IPS DF 19.7 (cell line): ENCODE measurements around the gene UBA52.
A peak's percentile ranks its signal among the peaks of the same experiment; 100 is the strongest.

Experiments
- DNase-seq: peaks from one replicate; pipeline ENCODE4 v3.0.0-alpha.2; 2013; ENCODE audit warnings: low read depth, low spot score

UBA52 gene

DNA sequence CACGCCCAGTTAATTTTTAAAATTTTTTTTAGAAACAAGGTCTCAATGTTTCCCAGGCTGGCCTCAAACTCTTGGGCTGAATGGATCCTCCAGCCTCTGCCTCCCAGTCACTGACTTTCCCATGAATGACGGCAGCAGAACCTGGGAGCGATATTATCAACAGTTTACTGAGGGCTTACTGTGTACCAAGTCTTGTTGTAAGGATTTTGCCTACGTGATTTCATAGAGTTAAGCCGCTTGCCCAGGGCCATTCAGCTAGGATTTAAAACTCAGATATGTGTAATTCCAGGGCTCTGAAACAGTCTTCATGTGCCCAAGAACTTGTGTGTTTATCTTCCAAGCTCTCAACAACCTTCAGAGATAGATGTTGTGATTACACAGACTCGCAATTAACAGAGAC, 20.0 kb upstream of the UBA52 start:
- DNase-seq: no peak

DNA sequence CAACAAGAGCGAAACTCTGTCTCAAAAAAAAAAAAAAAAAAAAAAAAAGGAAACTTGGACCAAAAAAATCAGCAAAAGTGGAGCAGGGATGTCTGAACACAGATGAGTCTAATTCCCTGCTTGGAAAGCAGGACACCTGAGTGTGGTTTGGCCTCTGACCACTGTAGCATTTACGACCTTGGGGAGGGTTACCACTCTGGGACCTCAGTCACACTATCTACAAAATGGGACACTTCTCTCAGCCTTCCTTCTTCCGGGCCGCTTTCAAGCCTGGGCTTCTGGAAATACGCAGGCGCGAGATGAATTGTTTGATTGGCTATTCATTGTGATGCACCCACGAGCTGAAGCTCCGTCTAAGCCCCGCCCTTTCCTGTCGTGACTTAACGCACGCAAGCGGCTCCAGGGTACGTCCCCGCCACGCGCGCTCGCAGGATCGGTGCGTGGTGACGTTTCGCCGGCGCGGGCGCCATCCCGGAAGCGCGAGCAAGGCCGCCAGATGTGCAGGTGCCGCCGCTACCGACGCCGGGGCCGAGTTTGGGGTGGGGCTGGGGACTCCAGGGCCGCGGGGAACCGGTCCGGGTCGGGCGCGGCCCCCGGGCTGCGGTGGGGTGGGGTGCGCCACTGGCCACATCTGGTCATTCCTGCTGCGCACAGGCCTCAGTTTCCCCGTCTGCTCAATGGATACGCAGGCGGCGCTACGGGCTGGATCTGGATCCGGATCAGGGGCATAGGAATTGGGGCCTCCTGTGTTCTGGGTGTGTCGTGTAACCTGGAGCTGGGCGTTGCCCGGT, 14.1 kb upstream of the UBA52 start, which contains the start of gene KXD1:
KXD1 (plus strand) TSS at position 460 of the 791 bp plus-strand sequence. CDS start 4,187 bp downstream, outside the sequence.
- DNase-seq: peak; percentile 94

DNA sequence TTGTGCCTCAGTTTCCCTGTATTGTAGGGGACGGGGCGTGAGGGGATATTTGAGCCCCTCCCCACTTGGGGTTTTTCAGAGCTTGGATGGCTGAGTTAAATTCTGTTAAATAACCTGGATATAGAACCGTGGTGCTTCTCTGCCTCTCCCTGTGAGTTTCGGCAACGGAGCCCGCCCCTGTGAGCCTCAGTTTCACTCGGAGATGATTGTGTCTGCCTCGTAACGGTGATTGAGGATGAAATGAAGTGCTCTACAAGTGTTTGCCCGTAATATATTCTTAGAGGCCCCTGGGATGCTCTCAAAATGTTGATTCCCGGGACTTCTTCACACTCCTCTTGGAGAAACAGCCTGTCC, 13.5 kb upstream of the UBA52 start:
- no peak for DNase-seq

DNA sequence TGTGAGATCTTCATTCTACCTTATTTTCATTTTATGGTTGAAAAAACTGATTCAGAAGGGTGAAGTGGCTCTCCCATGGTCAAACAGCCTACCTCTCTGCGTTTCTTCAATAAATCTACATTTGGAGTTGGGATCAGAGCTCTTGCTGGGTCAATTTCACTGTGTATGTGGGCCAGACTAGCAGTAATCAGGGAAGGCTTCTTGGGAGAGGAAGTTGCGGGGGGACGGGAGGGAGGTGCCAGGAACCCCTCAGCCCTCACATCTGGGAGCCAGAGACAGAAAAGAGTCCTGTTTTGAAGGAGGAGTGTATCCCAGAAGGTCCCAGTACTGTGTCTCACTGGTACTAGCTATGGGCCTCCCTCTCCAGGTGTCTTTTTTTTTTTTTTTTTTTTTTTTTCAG, 13.1 kb upstream of the UBA52 start:
- no peak for DNase-seq

DNA sequence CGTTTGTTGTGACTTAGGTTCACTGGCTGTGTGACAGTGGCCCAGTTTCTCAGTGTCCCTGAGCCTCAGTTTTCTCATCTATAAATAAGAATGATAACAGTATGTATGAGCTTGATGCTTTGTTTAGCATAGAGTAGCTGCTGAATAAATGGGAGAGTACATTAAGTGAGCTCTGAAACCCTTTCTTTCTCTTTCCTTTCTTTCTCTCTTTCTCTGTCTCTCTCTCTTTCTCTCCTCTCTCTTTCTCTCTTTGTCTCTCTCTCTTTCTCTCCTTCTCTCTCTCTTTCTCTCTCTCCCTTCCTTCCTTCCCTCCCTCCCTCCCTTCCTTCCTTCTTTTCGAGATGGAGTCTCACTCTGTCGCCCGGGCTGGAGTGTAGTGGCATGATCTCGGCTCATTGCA, 12.0 kb upstream of the UBA52 start:
- no peak for DNase-seq

DNA sequence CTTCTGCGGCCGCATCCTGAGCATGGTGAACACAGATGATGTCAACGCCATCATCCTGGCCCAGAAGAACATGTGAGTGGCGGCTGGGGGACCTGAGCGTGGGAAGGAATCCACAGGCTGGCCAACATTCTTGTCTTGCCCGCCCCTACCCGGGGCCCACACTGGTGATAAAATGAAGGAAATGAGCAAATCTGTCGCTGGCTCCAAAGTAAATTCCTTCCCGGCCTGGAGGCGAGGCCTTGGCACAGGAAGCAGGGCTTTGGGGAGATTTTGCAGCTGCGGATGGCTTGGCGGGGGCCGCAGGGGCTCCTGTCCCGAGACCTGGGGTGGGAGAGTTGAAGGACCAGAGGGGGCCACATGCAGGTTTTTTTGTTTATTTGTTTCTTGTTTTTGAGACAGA, 9.6 kb upstream of the UBA52 start:
- no peak for DNase-seq

DNA sequence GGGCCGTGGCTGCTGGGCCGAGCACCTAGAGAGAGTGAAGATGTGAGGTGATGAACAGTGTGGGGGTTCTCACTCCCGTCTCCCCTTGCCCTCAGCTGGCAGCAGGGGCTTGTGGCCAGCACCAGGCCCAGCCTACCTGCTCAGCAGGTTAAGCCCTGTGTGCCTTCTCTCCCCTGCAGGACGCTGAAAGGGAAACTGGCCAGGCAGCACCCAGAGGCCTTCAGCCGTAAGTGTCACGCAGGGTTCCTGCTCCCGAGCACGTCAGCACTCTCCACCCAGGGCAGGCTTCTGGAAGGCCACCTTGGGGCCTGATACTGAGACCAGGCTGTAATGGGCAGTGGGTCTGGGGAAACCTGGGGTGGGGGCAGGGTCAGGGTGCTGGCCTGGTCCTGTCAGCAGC, 4.7 kb upstream of the UBA52 start:
- DNase-seq: no peak

DNA sequence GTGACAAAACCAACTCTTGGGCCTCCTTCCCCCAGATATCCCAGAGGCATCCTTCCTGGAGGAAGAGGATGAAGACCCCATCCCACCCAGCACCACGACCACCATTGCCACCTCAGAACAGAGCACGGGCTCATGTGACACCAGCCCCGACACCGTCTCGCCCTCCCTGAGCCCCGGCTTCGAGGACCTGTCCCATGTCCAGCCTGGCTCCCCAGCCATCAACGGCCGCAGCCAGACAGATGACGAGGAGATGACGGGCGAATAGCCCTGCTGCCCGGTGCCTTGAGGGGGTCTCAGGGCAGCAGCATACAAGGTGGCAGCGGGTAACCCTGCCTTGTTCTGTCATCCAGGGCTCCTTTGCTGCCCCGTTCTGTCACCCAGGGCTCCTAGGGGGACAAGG, 3.3 kb upstream of the UBA52 start:
- DNase-seq: no peak

DNA sequence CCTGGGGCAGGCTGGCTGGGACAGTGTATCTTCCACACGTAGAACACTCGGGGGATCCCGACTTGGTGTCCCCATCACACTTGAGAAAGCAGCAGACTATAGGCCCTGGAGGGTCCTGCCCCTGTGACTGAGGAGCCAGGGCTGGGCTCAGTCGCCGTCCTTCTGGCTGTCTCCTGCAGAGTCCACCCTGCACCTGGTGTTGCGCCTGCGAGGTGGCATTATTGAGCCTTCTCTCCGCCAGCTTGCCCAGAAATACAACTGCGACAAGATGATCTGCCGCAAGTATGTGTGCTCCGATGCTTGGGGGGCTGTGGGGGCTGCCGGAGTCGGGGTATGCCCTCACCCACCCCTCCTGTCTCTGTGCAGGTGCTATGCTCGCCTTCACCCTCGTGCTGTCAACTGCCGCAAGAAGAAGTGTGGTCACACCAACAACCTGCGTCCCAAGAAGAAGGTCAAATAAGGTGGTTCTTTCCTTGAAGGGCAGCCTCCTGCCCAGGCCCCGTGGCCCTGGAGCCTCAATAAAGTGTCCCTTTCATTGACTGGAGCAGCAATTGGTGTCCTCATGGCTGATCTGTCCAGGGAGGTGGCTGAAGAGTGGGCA, 3.1 kb downstream of the UBA52 start:
- DNase-seq: no peak

DNA sequence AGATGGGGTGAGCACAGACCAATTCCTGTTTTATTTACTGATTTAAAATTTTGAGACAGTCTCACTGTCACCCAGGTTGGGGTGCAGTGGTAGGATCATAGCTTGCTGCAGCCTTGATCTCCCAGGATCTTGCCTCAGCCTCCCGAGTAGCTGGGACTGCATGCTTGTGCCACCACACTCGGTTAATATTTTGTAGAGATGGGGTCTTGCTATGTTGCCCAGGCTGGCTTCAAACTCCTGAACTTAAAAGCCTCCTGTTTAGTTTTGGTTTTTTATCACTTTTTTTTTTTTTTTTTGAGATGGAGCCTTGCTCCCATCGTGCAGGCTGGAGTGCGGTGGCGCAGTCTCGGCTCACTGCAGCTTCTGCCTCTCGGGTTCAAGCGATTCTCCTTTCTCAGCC, 4.7 kb downstream of the UBA52 start:
- no peak for DNase-seq

DNA sequence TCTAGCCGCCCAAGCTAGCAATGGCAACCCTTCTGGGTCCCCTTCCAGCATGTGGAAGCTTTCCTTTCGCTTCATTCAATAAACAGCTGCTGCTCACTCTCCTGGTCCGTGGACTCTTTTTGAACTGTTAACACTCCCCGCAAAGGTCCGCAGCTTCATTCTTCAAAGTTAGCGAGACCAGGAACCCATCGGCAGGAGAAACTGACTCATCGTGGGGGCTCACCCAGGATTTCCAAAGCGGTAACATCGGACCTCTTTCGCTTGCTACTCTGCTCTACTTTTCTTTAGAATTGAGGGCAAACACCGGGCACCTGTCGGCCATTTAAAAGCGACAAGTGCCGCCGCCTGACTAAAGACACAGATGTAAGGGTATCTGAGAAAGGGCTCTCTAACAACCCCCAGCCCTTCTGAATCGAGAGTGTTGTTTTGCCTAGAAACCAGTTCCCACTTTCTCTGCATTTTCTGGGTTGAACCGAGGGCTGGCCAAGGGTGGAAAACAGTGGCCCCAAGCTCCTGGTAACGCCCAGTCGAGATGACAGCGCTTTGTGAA, 5.8 kb downstream of the UBA52 start:
- DNase-seq: no peak

DNA sequence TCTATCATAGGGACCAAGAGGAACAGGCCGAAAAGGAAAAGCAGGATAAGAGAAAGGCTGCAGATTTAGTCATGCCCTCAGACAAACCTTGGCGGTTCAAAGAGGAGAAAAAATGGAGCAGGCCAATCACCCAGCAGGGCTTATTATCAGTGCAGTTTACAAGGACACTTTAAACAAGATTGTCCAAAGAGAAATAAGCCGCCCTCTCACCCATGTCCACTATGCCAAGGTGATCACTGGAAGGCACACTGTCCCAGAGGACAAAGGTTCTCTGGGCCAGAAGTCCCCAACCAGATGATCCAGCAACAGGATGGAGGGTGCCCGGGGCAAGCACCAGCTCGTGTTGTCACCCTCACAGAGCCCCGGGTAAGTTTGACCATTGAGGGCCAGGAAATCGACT, 8.7 kb downstream of the UBA52 start:
- DNase-seq: no peak

DNA sequence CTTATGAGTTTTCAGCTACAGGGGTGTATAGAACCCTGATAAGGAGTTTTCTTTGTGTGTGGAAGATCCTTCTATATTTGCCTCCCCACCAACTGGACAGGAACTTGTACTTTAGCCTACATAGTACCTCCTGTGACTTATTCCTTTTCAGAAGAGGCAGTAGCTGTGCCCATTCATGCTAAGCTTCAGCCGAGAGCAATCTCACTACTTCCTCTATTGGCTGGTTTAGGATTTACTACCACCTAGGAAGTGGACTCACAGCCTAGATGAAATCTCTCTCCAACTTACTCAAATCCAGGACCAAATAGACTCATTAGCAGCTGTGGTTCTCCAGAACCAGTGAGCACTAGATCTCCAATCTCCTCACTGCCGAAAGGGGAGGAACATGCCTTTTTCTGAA, 14.6 kb downstream of the UBA52 start:
- no peak for DNase-seq

DNA sequence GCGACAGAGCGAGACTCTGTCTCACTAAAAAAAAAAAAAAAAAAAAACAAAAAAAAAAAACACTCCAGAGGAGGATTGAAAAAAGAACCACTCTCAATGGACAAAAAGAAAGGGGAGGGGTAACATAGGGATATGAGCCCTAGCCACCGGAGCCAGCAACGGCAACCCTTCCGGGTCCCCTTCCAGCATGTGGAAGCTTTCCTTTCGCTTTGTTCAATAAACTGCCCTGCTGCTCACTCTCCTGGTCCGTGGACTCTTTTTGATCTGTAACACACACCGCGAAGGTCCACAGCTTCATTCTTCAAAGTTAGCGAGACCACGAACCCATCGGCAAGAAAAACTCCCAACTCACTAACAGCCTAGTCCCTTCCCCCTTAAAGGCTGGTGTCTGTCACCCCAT, 15.9 kb downstream of the UBA52 start:
- no peak for DNase-seq

DNA sequence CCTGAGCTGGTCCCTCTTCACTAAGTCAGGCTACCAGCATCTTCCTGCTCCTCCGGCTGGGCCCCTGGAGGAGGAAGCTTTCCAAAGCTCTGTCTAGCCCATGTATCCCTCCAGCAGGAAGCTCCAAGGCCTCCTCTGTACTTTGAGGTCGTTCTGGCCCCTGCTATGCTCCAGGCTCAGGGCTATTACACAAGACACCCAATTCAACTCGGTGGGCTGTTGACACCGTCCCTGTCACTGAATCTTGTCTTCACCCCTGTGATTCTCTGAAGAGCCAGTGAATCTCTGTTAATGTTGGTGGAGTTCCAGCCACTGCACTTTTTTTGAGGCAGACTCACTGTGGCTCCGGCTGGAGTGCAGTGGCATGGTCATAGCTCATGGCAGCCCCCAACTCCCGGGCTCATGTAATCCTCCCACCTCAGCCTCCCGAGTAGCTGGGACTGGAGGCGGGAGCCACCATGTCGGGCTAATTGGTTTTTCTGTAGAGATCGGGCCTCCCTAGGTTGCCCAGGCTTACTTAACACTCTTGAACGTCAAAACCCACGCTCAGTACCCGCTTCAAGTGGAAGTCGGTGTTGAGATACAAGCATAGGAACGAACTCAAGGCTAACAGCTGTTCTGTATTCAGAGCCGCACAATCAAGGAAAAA, 16.4 kb downstream of the UBA52 start:
- no peak for DNase-seq

DNA sequence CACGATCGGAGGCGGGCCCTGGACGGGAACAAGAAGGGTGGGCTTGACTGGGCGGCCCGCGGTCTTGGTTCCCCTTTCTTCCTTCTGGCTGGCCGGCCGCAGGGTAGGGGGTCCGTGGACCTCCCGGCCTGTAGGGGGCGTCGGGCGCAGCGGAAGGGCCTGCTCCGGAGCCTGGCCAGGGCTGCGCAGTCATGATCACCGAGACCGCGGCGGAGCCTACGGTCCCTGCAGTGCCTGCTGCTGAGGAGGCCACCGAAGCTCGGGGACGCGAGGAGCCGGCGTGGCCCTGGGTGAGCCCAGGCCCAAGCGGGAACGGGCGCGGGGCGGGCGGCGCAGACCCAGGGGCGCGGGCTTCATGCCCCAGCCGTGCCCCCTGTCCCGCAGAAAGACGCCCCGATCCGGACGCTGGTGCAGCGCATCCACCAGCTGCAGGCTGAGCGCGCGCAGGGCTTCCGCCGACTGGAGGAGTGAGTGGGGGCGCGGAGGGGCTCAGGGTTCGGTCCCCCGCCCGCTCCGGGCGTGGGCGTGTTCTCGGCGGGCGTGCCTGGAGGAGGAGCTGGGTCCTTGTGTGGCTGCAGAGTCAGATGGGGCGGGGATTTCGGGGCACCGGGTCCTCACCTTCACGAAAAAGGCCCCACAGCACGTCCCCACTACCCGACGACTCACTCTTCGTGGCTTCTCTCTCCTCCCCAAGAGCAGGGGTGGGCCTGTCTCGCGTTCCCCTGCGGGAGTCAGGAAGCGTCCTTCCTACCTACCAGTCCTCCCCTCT, 17.1 kb downstream of the UBA52 start, which contains the start of gene REX1BD:
REX1BD (plus strand) TSS at position 188 of the 769 bp plus-strand sequence; CDS start at position 192, 4 bp downstream.
- DNase-seq: no peak

DNA sequence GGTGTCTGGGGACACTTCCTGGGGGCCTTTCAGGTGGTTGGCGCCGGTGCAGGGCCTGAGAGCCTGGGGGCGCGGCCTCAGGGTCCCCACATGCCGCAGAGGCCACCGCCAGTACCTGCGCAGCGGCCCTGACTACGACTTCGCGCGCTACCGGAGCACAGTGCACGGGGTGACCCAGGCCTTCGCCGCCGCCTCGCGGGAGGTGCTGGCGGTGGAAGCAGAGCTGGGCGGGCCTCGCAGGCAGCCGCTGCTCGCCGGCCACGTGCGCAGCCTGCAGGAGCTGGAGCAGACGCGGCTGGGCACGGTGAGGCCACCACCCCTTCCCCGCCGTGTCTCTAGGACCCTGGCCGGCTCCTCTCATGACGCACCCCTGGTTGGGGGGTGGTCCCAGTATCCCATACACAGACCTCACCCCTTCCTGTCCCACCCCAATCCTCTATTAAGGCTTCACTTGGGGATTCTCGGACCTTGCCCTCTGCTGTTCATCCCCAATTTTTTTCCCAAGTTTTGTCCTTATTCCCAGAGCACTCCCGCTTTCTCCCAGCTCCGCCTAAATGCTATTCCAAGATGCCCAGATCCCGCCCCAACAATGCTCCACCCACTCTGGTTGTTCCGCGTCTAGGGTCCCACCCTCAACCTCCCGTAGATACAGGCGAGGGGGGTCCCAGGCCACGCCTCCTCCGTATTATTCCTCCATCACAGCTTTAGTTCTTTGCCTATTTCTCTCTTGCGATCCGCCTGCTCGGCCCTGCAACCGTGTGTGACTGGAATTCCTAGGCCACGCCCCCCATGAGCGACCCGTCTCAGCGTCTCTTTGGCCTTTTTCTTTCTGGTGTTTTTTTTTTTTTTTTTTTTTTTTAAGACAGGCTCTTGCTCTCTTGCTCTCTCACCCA, 18.0 kb downstream of the UBA52 start:
- DNase-seq: no peak

DNA sequence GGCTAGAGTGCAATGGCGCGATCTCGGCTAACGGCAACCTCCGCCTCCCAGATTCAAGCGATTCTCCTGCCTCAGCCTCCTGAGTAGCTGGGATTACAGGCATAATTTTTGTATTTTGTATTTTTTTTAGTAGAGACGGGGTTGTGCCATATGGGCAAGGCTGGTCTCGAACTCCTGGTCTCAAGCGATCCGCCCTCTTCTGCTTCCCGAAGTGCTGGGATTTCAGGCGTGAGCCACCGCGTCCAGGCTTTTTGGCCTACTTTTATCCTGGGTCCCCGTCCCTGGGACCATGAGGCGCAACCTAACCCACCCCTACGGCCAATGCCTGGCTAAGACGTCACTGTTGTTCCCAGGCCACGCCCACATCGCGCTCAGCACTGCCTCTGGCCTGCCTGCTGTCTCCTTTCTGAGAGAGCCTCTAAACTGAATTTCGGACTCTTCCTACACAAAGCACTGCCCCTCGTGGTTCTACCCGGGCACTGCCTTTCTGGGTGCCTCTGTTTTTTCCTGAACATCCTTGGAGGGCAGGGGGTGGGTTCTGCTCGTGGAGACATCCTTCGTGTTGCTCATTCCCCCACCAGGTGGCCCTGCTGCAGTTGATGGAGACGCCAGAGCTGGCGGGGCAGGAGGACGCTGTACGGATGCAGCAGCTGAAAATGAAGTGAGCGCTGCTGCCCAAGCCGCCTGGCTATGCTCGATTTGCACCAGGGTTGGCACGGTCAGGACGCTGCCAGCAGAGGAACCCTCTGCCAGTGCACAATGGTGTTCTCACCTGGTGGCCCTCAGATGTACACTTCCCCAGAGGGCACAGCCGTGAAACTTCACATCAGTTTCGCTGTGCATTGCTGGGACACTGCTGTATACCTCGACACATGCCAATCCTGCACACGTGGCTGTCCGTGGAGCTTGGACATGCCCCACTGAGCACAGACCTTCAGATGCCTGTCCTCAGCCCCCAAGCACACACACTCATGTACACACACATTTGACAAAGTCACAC, 18.9 kb downstream of the UBA52 start:
- peak; percentile 97 for DNase-seq

DNA sequence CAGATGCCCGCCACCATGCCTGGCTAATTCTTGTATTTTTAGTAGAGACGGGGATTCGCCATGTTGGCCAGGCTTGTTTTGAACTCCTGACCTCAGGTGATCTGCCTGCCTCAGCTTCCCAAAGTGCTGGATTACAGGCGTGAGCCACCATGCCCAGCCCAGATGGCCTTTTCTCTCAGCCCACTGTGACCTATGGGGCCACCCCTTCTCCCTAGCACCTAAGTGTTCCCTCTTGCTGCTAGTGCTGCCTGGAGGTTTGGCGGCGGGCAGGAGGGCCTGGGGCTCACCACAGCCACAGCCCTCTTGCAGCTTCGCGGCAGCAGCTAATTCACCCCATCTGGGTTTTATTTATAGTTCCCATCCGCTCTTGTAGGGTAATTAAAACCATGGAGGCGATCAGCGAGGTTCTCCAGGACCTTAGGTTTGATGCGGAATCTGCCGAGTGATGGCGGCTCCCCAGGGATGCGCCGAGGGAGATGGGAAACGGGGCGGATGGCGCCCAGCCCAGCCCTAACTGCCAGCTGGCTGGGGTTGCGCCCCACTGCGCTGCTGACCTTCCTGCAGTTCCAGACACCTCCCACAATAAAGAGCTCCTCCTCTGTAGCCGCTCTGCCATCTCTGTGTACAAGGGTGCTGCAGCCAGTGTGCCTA, 20.2 kb downstream of the UBA52 start:
- no peak for DNase-seq
